Colon (tissue), 2 donors: Measurements from ENCODE around the gene SNCB.

ENCODE experiments used
- FAIRE-seq: peaks from 2 replicates; lab custom pipeline; 2012; peaks lifted over from hg19 to GRCh38; lab: Jason Lieb, UNC
- donor health status: control.
- donor health status: control.

SNCB gene

DNA sequence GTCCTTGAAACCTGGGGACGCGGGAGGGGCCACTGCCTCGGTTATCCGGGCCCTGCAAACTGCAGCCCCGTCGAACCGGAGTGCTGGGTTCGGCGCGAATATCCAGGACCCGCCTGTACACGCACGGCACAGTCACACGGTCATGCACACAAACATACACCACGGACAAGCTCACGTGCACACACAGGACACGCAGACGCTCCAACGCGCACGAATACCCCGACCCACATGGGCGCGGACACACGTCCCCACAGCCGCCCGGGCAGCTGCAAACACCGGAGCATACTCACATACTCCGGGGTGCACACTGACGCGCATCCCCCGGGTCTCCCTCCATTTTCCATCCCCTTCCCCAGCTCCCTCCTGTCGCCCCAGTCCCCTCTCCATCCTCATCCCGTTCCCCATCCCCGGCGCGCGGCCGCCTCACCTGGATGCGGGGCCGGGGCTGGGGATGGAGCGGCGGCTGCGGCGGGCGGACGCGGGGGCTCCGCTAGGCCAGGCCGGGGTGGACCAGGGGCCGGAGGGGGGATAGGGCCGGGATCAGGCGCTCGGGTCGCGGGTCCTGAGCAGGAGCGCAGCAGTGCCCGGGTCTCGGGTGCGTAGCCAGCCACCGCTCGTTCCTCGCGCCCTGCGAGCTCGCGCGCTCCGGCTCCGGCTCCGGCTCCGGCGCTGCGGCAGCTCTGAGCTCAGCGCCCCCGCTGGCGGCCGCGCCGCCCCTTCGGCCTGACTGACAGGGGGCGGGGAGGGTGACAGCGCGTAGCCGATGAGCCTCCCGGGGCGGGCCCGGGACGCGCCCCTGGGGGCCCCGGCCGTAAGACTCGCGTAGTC is at the start of gene SNCB, which contains the start of gene EIF4E1B:
SNCB (minus strand) TSS at position 682 of the 828 bp plus-strand sequence. CDS start 880 bp downstream, outside the sequence.
EIF4E1B (plus strand) TSS at position 823 of the 828 bp plus-strand sequence. CDS start 12,113 bp downstream, outside the sequence.
- FAIRE-seq, result no peak

GRCh38 chr5:176679365-176680225 is 49.3 kb upstream of the SNCB start:
- FAIRE-seq, result no peak

- no peak for FAIRE-seq
Observed at GRCh38 chr5:176678584-176678983, 48.2 kb upstream of the SNCB start.

GRCh38 chr5:176677209-176677939 is 47.0 kb upstream of the SNCB start:
- FAIRE-seq, result no peak

- no peak for FAIRE-seq
Observed at GRCh38 chr5:176676361-176676824, 46.1 kb upstream of the SNCB start.

DNA sequence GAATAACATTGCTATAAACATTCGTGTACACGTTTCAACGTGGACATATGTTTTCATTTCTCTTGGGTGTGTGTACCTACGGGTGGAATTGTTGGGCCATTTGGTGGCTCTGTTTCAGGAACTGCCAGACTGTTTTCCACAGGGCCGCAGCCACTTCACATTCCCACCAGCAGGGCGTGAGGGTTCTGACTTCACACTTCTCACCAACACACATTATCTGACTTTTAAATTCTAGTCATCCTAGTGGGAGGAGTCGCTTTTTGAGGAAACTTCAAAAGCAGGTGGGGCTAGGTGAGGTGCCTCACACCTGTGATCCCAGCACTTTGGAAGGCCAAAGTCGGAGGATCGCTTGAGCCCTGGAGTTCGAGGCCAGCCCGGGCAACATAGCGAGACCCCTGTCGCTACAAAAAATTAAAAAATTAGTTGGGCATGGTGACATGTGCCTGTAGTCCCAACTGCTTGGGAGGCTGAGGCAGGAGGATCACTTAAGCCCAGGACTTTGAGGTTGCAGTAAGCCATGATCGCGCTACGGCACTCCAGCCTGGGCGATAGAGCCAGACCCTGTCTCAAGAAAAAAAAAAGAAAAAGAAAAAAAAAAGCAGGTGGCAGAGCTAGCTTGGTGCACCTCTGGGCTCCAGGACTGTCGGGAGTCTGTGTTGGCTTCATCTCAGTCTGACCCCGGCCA is 45.5 kb upstream of the SNCB start:
- FAIRE-seq, result no peak

- no peak for FAIRE-seq
Observed at GRCh38 chr5:176674799-176675198, 44.5 kb upstream of the SNCB start.

DNA sequence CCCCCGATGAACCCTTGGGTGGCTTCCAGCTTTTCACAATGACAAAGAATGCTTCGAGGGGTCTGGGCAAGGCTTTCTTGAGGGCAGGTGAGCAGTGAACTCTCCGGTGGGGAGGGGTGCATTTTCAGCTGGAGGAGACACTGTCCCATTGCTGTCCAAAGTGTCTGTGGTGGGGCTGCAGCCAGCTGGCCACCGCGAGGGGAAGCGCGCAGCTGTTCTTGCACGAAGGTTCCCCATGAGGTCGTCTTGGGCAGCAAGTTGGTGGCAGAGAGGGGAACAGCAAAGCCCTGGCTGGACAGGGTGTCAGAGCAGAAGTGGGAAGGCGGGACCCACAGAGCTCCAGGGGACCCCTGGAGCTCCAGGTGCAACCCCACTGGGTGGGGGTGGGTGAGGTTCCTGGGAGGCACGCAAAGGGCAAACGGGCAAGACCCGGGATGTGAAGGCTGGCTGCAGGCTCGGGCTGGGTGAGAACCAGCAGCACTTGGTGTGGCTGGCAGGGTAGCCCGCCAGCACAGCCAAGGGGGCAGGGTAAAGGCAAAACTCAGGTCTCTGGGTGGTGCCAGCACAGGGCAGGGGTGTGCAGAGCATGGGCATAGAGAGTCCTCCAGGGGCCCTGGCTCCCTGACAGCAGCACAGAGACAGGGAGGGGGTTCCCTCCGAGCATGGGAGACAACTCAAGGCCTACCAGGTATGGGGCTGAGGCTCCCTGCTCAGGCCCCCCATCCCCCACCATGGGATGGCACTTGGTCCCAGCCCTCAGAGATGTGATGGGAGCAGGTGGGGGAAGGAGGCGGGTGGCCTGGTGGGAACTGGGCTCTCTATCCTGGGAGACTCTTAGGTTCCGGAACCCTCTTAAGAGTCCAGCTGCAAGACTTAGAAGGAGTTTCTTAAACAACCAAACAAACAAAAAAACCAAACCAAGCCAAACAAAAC is 43.6 kb upstream of the SNCB start:
- FAIRE-seq, result no peak

- FAIRE-seq, result no peak
Observed at GRCh38 chr5:176671890-176672747, 41.8 kb upstream of the SNCB start.

DNA sequence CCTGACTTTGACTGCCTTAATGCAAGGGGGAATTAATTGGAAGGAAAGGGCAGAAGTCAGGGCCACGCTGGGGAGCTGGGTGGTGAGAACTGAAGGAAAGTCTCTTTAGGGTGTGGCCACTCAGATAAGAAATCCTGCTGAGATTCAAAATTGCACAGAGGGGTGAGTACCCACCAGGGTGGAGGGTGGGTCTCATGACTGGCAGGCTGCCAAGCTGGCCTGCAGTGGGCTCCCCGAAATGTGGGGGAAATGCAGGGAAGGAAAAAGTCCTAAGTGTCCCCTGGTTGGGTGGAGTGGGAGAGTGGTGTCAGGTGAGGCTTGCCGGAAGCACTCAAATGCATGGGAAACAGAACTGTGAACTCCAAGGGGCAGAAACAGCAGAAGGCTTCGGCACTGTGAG is 41.1 kb upstream of the SNCB start:
- no peak for FAIRE-seq

GRCh38 chr5:176670449-176670848 is 40.1 kb upstream of the SNCB start:
- no peak for FAIRE-seq

GRCh38 chr5:176667637-176668036 is 37.3 kb upstream of the SNCB start:
- no peak for FAIRE-seq

GRCh38 chr5:176665517-176665916 is 35.2 kb upstream of the SNCB start:
- FAIRE-seq, result no peak

DNA sequence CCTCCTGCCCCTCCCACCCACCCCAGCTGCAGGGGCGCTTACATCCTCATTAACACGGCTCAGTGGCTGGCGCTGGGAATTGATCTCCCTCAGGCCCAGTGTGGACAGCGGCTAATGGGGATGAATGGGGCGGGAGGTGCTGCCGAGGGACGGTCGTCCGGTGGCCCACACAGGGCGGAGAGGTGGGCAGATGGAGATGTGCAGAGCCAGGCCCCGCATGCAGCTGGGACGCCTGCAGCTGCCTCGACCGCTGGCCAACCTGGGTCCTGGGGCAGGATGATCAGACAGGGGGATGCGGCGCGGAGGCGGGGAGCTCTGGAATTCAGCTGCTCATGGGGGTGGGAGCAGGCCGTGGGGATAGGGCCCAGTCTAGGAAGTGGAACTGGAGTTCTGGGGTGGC is 34.6 kb upstream of the SNCB start:
- no peak for FAIRE-seq

DNA sequence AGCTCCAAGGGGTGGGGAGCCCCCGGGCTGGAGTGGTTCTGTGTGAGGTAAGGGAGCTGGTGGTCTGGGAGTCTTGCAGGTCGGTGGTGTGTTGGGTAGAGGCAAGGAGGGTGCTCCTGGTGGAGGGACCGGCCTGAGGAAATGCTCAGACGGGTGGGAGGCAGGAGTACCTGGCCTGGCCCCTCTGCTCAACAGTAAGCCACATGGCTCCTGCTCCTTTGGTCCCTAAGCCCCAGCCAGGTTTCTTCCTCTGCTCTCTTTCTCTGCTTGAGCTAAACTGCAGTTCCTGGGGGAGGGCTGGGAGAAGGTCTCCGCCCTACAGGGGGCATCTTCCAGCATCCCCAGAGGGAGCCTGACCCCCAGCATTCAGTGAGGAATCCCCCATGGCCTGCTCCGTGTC is 34.1 kb upstream of the SNCB start:
- no peak for FAIRE-seq

DNA sequence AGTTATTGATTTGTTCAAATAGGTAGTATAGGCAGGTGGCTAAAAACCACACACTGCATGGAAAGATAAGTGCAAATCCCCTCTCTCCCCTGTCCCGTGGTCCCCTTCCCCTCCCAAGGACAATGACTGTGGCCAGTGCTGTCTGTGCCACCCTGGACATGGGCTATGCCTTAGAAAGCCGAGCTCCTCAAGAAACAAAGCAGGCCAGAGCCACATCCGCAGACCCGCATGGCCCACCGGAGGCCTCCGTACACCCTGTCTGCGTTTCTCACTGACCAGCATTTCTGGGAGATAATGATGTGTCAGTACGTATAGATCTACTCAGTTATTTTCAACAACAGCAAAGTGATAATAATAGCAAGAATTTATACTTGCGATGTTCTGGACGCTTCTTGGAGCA is 33.2 kb upstream of the SNCB start:
- no peak for FAIRE-seq

GRCh38 chr5:176662371-176663333 is 32.3 kb upstream of the SNCB start:
- FAIRE-seq, result no peak

- no peak for FAIRE-seq
Observed at GRCh38 chr5:176661676-176662075, 31.3 kb upstream of the SNCB start.
